ENCODE measurements around the gene SPNS3.

DNA sequence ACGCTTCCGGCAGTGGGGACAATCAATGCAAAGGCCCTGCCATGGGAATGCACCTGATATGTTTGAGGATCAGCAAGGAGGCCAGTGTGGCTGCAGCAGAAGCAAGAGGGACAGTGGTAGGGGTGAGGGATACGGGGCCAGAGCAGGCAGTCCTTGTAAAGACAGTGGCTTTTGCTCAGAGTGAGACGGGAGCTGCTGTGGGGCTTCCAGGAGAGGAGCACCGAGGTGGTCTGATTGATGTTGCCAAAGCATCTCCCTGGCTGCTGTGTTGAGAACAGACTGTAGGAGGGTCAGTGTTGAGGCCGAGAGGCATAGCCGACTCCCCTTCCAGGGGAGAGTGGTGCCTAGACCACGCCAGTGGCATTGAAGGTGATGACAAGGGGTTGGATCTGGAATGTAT is 53.6 kb downstream of the SPNS3 start:
- TF ChIP-seq, protein P1, sequence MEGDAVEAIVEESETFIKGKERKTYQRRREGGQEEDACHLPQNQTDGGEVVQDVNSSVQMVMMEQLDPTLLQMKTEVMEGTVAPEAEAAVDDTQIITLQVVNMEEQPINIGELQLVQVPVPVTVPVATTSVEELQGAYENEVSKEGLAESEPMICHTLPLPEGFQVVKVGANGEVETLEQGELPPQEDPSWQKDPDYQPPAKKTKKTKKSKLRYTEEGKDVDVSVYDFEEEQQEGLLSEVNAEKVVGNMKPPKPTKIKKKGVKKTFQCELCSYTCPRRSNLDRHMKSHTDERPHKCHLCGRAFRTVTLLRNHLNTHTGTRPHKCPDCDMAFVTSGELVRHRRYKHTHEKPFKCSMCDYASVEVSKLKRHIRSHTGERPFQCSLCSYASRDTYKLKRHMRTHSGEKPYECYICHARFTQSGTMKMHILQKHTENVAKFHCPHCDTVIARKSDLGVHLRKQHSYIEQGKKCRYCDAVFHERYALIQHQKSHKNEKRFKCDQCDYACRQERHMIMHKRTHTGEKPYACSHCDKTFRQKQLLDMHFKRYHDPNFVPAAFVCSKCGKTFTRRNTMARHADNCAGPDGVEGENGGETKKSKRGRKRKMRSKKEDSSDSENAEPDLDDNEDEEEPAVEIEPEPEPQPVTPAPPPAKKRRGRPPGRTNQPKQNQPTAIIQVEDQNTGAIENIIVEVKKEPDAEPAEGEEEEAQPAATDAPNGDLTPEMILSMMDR (IDR thresholded peaks at IDR 0.05): no peak
- TF ChIP-seq POLR2A (IDR thresholded peaks at IDR 0.05) (no peak), EP300 (IDR thresholded peaks at IDR 0.05) (no peak)
